ENCODE measurements around the gene TPM3.

The TPM3 gene

GRCh38 chr1:154183046-154183915, 8.6 kb downstream of the TPM3 start:
- H3K9me3 Mint-ChIP-seq = no peaks in the 10 kb centered on the region
- H3K27me3 Mint-ChIP-seq (ENCODE audit: low read depth) = no peaks in the 10 kb centered on the region
- H3K36me3 Mint-ChIP-seq (ENCODE audit: low read depth) = peaks cover 15% of the 10 kb centered on the region
- H3K4me1 Mint-ChIP-seq = peaks cover 65% of the 10 kb centered on the region
- peak overlapping the region; percentile 78 to 98 (median 96) for H3K27ac Mint-ChIP-seq
- TF ChIP-seq CTCF (IDR thresholded peaks at IDR 0.05; ENCODE audit: unreplicated experiment in 3 of 3) = no peak
- H3K4me3 Mint-ChIP-seq = peak overlapping the region; percentile 94 to 100 (median 100)

GRCh38 chr1:154182344-154183045, 9.4 kb downstream of the TPM3 start:
- Mint-ChIP-seq H3K4me3 (peak overlapping the region; percentile 94 to 100 (median 100)), H3K36me3 (ENCODE audit: low read depth) (peaks cover 20% of the 10 kb centered on the region), H3K27me3 (ENCODE audit: low read depth) (no peaks in the 10 kb centered on the region), H3K27ac (peak overlapping the region; percentile 78 to 98 (median 96)), H3K9me3 (no peaks in the 10 kb centered on the region), H3K4me1 (peaks cover 67% of the 10 kb centered on the region)
- TF ChIP-seq CTCF (IDR thresholded peaks at IDR 0.05; ENCODE audit: unreplicated experiment in 3 of 3) = no peak

- H3K9me3 Mint-ChIP-seq = no peaks in the 10 kb centered on the region
- H3K4me3 Mint-ChIP-seq = peak overlapping the region; percentile 94 to 100 (median 100)
- peaks cover 25% of the 10 kb centered on the region for H3K36me3 Mint-ChIP-seq (ENCODE audit: low read depth)
- H3K4me1 Mint-ChIP-seq = peaks cover 70% of the 10 kb centered on the region
- no peaks in the 10 kb centered on the region for H3K27me3 Mint-ChIP-seq (ENCODE audit: low read depth)
- peak overlapping the region; percentile 78 to 98 (median 96) for H3K27ac Mint-ChIP-seq
- no peak for TF ChIP-seq CTCF (IDR thresholded peaks at IDR 0.05; ENCODE audit: unreplicated experiment in 3 of 3)
These were observed 10.0 kb downstream of the TPM3 start for GRCh38 chr1:154181944-154182343.

- H3K9me3 Mint-ChIP-seq = no peaks in the 10 kb centered on the region
- peaks cover 38% of the 10 kb centered on the region for H3K36me3 Mint-ChIP-seq (ENCODE audit: low read depth)
- H3K4me1 Mint-ChIP-seq = peaks cover 63% of the 10 kb centered on the region
- no peaks in the 10 kb centered on the region for H3K27me3 Mint-ChIP-seq (ENCODE audit: low read depth)
- H3K4me3 Mint-ChIP-seq = peak overlapping the region; percentile 65 to 83 (median 69)
- TF ChIP-seq CTCF (IDR thresholded peaks at IDR 0.05; ENCODE audit: unreplicated experiment in 3 of 3) = no peak
- peak overlapping the region; percentile 42 to 81 (median 53) for H3K27ac Mint-ChIP-seq
These were observed 11.8 kb downstream of the TPM3 start for GRCh38 chr1:154179946-154180687.

GRCh38 chr1:154178911-154179811, 12.7 kb downstream of the TPM3 start:
- H3K4me1 Mint-ChIP-seq = peaks cover 63% of the 10 kb centered on the region
- H3K27ac Mint-ChIP-seq = peak overlapping the region; percentile 34 to 86 (median 80)
- H3K4me3 Mint-ChIP-seq = peak overlapping the region; percentile 65 to 83 (median 69)
- no peaks in the 10 kb centered on the region for H3K9me3 Mint-ChIP-seq
- H3K36me3 Mint-ChIP-seq (ENCODE audit: low read depth) = peaks cover 45% of the 10 kb centered on the region
- no peaks in the 10 kb centered on the region for H3K27me3 Mint-ChIP-seq (ENCODE audit: low read depth)
- TF ChIP-seq CTCF (IDR thresholded peaks at IDR 0.05; ENCODE audit: unreplicated experiment in 3 of 3) = no peak
